GM18909 (cell line): ENCODE results near the gene ETNK1.

Experiments
- ATAC-seq: cut with Tn5 transposase; IDR thresholded peaks from one replicate; pipeline ENCODE4 v1.9.1; 2021; ENCODE audit warnings: mild to moderate bottlenecking; ENCODE audit not compliant: unreplicated experiment, poor library complexity

Gene ETNK1

DNA sequence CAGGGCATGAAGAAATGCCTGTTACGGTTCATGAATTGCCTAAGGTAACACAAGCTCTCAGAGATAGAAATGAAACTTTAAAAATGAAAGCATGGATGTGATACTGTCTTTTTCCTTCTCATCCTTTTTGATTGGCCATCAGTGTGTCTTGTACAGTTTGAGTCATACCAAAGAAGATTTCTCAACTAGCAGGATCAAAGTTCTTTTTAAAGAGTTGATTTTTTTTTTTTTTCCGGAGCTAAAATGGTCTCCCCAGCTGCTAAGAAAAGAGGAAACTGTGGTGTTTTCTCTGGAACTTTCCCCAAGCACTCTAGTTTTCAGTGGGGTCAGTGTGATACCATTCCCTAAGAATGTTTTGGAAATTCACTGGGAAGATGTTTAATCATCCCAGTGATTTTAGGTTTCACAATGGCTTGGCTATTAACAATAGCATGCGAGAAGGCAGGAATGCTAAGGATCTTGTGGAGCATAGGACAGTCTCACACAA lies 105.0 kb downstream of the ETNK1 start:
- no peak for ATAC-seq

DNA sequence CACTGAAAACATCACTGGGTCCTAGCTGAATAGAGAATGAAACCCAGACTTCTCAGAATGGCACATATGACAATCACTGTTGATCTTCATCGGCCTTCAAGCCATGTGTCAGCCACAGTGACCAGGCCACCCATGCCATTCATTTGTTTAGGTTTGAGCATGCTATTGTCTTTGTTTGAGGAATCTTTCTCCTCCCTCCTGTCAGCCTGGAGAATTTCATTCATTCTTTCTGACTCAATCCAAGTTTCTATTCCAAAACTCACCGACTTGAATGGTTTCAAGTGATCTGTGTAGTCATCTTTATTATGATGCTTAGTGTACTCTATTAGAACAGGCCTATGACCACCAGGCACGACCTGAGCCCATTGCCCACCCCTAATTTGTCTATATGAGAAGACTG lies 106.3 kb downstream of the ETNK1 start:
- ATAC-seq = no peak

DNA sequence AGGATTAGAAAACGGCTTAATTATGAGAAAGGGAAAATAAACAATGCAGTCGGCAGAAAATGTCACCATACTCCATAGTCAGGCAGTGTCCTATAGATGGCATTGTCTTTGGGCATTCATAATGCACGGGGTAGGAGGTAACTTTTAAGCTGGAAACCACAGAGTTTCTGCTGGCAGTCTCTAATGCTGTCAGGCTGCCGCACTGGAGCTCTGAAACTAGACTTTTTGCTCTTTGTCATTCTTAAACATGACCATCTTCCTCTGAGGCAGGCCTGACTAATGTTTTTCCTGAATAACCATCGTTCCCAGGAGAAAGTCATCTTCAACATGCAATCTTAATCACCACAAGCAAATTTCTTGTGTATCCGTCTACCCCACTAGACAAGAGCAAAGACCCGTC lies 108.8 kb downstream of the ETNK1 start:
- ATAC-seq = no peak

DNA sequence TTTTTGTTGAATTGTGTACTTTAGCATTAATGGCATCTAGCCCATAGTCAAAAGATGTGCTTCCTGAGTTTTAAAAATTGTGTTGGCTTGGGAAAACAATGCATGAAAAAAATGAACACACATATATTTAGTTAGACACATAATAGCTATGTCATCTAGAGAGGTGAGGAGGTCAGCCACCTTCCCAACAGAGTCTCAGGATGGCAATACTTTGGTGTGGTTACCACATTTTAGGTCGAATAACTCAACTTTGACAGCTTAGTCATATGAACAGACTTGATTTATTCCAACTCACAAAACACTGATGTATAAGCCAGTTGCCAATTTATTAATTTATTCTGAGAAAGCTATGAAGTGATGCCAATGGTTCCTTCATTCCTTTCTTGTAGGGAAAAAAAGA lies 114.0 kb downstream of the ETNK1 start:
- no peak for ATAC-seq
